Omental fat pad (tissue), 4 donors: ENCODE measurements around the gene ME2. TPM values are rescaled to one million over a fixed set of nuclear protein-coding genes. Genes with fewer than 3 reads are reported as not detected.

Source experiments
- ATAC-seq: fragments of 150-250 bp; one replicate; pipeline ENCODE4 v1.9.1; 2016; ENCODE audit warnings: mild to moderate bottlenecking, moderate library complexity; ENCODE audit not compliant: low FRiP score
- DNase-seq: peaks from one replicate; pipeline ENCODE4 v3.0.0-alpha.2; 2019; ENCODE audit warnings: low spot score
- CTCF ChIP-seq, 3 donors: fragments of 450-650 bp; IDR thresholded peaks; one replicate each; pipeline ENCODE4 v1.5.1; 2016 to 2017; ENCODE audit warnings: antibody characterized with exemption in 3 of 3, mild to moderate bottlenecking in 3 of 3, moderate library complexity in 2 of 3
- total RNA-seq, 4 donors: library from RNA; depleted of rRNA; stranded (reverse); fragments of >200 nt; gene quantifications; one replicate each; pipeline ENCODE4 v1.1.0, GENCODE V29; 2016

ME2 gene
- total RNA-seq, 4 donors from 2014 or later = 35.7 to 75.4 (median 43.2) TPM

GRCh38 chr18:50861617-50862016 is 17.3 kb upstream of the ME2 start:
- DNase-seq = no peak
- no peak for TF ChIP-seq CTCF (IDR thresholded peaks at IDR 0.05)
- no peak for ATAC-seq

GRCh38 chr18:50862401-50862800 is 16.5 kb upstream of the ME2 start:
- no peak for ATAC-seq
- no peak for DNase-seq
- no peak for TF ChIP-seq CTCF (IDR thresholded peaks at IDR 0.05)

GRCh38 chr18:50863840-50864375 is 15.0 kb upstream of the ME2 start:
- DNase-seq = no peak
- TF ChIP-seq CTCF (IDR thresholded peaks at IDR 0.05) = no peak
- no peak for ATAC-seq

- DNase-seq (no peak), ATAC-seq (no peak)
- no peak for TF ChIP-seq CTCF (IDR thresholded peaks at IDR 0.05)
These were observed 12.2 kb upstream of the ME2 start for GRCh38 chr18:50866765-50867164.

GRCh38 chr18:50869150-50869549 is 9.8 kb upstream of the ME2 start:
- TF ChIP-seq CTCF (IDR thresholded peaks at IDR 0.05) = no peak
- no peak for ATAC-seq
- DNase-seq = no peak

- ATAC-seq = no peak
- no peak for TF ChIP-seq CTCF (IDR thresholded peaks at IDR 0.05)
- no peak for DNase-seq
These were observed 8.6 kb upstream of the ME2 start for GRCh38 chr18:50870138-50870845.

- TF ChIP-seq CTCF (IDR thresholded peaks at IDR 0.05) = no peak
- ATAC-seq (no peak), DNase-seq (no peak)
These were observed 7.1 kb upstream of the ME2 start for GRCh38 chr18:50871846-50872245.
